Vagina (tissue), 2 donors: ENCODE data around the gene GNPAT. TPM values are rescaled to one million over a fixed set of nuclear protein-coding genes. Genes with fewer than 3 reads are reported as not detected.

Source experiments
- DNase-seq, 2 donors: peaks; one replicate each; pipeline ENCODE4 v3.0.0-alpha.2; 2017; ENCODE audit errors: extremely low spot score in 2 of 2
- H3K27ac ChIP-seq: fragments of 200-600 bp; sonication (generic); one replicate; pipeline ENCODE4 v1.5.1; 2019
- H3K27me3 ChIP-seq: fragments of 200-600 bp; sonication (generic); one replicate; pipeline ENCODE4 v1.5.1; 2019
- H3K36me3 ChIP-seq, 2 donors: fragments of 200-600 bp; sonication (generic); one replicate each; pipeline ENCODE4 v1.5.1; 2017 to 2019
- H3K4me1 ChIP-seq: fragments of 200-600 bp; sonication (generic); one replicate; pipeline ENCODE4 v1.5.1; 2019
- H3K4me3 ChIP-seq, 2 donors: fragments of 200-600 bp; sonication (generic); 1 replicate in 1 of 2; 2 replicates in 1 of 2; pipeline ENCODE4 v1.5.1; 2016 to 2019
- H3K9me3 ChIP-seq: fragments of 200-600 bp; sonication (generic); one replicate; pipeline ENCODE4 v1.5.1; 2019
- CTCF ChIP-seq, 3 experiments: fragments of 450-650 bp in 2 of 3; fragments of 200-600 bp in 1 of 3; sonication (generic) in 1 of 3; IDR thresholded peaks; one replicate each; pipeline ENCODE4 v1.5.1; 2017 to 2019; ENCODE audit warnings: antibody characterized with exemption in 3 of 3, mild to moderate bottlenecking in 2 of 3, moderate library complexity in 2 of 3
- POLR2A ChIP-seq, 2 donors: fragments of 450-650 bp; IDR thresholded peaks; one replicate each; pipeline ENCODE4 v1.6.1; 2017; ENCODE audit warnings: antibody characterized with exemption in 2 of 2, mild to moderate bottlenecking in 2 of 2, moderate library complexity in 2 of 2
- POLR2AphosphoS5 ChIP-seq, 2 donors: sonication (generic); formaldehyde crosslinking; IDR thresholded peaks; one replicate each; pipeline ENCODE4 v1.9.0; 2017; ENCODE audit warnings: antibody characterized with exemption in 2 of 2, mild to moderate bottlenecking in 2 of 2, low read depth in 1 of 2; ENCODE audit not compliant: insufficient read depth in 1 of 2
- intact Hi-C: fragments of 100-400 bp; cut with DNase I; formaldehyde crosslinking; loops from one replicate; pipeline ENCODE4 v1.15.1; 2023
- total RNA-seq: library from RNA; depleted of rRNA; stranded (reverse); fragments of >200 nt; gene quantifications from one replicate; pipeline ENCODE4 v1.2.3, GENCODE V29; 2016

The GNPAT gene
- total RNA-seq, 1 donor from 2014 or later = 28.7 TPM

GRCh38 chr1:231194843-231195516, 46.0 kb upstream of the GNPAT start:
- TF ChIP-seq CTCF (IDR thresholded peaks at IDR 0.05) (no peak), POLR2A (IDR thresholded peaks at IDR 0.05) (no peak), POLR2AphosphoS5 (IDR thresholded peaks at IDR 0.05; ENCODE audit: insufficient read depth in 1 of 2, low read depth in 1 of 2) (no peak)
- Histone ChIP-seq H3K27me3 (no peaks in the 10 kb centered on the region), H3K4me3 (no peak overlapping the region), H3K36me3 (no peaks in the 10 kb centered on the region), H3K9me3 (no peaks in the 10 kb centered on the region), H3K4me1 (no peaks in the 10 kb centered on the region), H3K27ac (no peak overlapping the region)
- intact Hi-C loops = no loop called here
- DNase-seq = no peak

- intact Hi-C loops = no loop called here
- Histone ChIP-seq H3K4me3 (no peak overlapping the region), H3K9me3 (no peaks in the 10 kb centered on the region), H3K27ac (no peak overlapping the region), H3K36me3 (no peaks in the 10 kb centered on the region), H3K4me1 (no peaks in the 10 kb centered on the region), H3K27me3 (no peaks in the 10 kb centered on the region)
- TF ChIP-seq POLR2A (IDR thresholded peaks at IDR 0.05) = no peak
- TF ChIP-seq CTCF (IDR thresholded peaks at IDR 0.05) = no peak
- no peak for TF ChIP-seq POLR2AphosphoS5 (IDR thresholded peaks at IDR 0.05; ENCODE audit: insufficient read depth in 1 of 2, low read depth in 1 of 2)
- no peak for DNase-seq
Measured at GRCh38 chr1:231196307-231196706, 44.7 kb upstream of the GNPAT start.

- no peak overlapping the region for H3K27ac ChIP-seq
- TF ChIP-seq POLR2A (IDR thresholded peaks at IDR 0.05) (no peak), CTCF (IDR thresholded peaks at IDR 0.05) (no peak), POLR2AphosphoS5 (IDR thresholded peaks at IDR 0.05; ENCODE audit: insufficient read depth in 1 of 2, low read depth in 1 of 2) (no peak)
- H3K4me1 ChIP-seq = no peaks in the 10 kb centered on the region
- H3K36me3 ChIP-seq = no peaks in the 10 kb centered on the region
- intact Hi-C loops = no loop called here
- H3K9me3 ChIP-seq = no peaks in the 10 kb centered on the region
- no peaks in the 10 kb centered on the region for H3K27me3 ChIP-seq
- no peak for DNase-seq
- H3K4me3 ChIP-seq = no peak overlapping the region
Measured at GRCh38 chr1:231196728-231197127, 44.3 kb upstream of the GNPAT start.

- Histone ChIP-seq H3K9me3 (no peaks in the 10 kb centered on the region), H3K27me3 (no peaks in the 10 kb centered on the region), H3K4me1 (no peaks in the 10 kb centered on the region), H3K27ac (no peak overlapping the region), H3K4me3 (no peak overlapping the region), H3K36me3 (no peaks in the 10 kb centered on the region)
- TF ChIP-seq POLR2AphosphoS5 (IDR thresholded peaks at IDR 0.05; ENCODE audit: insufficient read depth in 1 of 2, low read depth in 1 of 2) = no peak
- TF ChIP-seq POLR2A (IDR thresholded peaks at IDR 0.05) = no peak
- no peak for TF ChIP-seq CTCF (IDR thresholded peaks at IDR 0.05)
- no peak for DNase-seq
- intact Hi-C loops = no loop called here
Measured at GRCh38 chr1:231199868-231200267, 41.1 kb upstream of the GNPAT start.

- no peak overlapping the region for H3K27ac ChIP-seq
- TF ChIP-seq POLR2AphosphoS5 (IDR thresholded peaks at IDR 0.05; ENCODE audit: insufficient read depth in 1 of 2, low read depth in 1 of 2) (no peak), CTCF (IDR thresholded peaks at IDR 0.05) (no peak), POLR2A (IDR thresholded peaks at IDR 0.05) (no peak)
- H3K9me3 ChIP-seq = no peaks in the 10 kb centered on the region
- no peak for DNase-seq
- no peaks in the 10 kb centered on the region for H3K4me1 ChIP-seq
- intact Hi-C loops = no loop called here
- H3K27me3 ChIP-seq = no peaks in the 10 kb centered on the region
- no peak overlapping the region for H3K4me3 ChIP-seq
- no peaks in the 10 kb centered on the region for H3K36me3 ChIP-seq
Measured at GRCh38 chr1:231200388-231201031, 40.5 kb upstream of the GNPAT start.
